Stimulated activated CD8-positive, alpha-beta memory T cell treated with anti-CD3 and anti-CD28 coated beads, Interleukin-7, amount 100 ng/mL, for 24 hours (primary cell): ENCODE data around the gene FALEC.

ENCODE experiments used
- DNase-seq: peaks from one replicate; pipeline ENCODE4 v3.0.0-alpha.2; 2020; ENCODE audit warnings: low read depth

The FALEC gene

GRCh38 chr1:150545486-150546032 lies 30.0 kb downstream of the FALEC start:
- DNase-seq, result no peak

GRCh38 chr1:150546294-150546937 lies 30.9 kb downstream of the FALEC start:
- DNase-seq, result no peak

- DNase-seq, result no peak
These were observed 32.7 kb downstream of the FALEC start for GRCh38 chr1:150548324-150548631.

GRCh38 chr1:150548632-150549495 lies 33.3 kb downstream of the FALEC start, which contains the start of gene ADAMTSL4:
Gene ADAMTSL4, plus strand, starts transcription at chr1:150549408. Its CDS starts 2,881 bp downstream, at chr1:150552289.
- DNase-seq, result no peak

GRCh38 chr1:150549496-150550221 lies 34.1 kb downstream of the FALEC start:
- no peak for DNase-seq

GRCh38 chr1:150550222-150551050 lies 34.9 kb downstream of the FALEC start:
- no peak for DNase-seq

- DNase-seq, result no peak
These were observed 35.7 kb downstream of the FALEC start for GRCh38 chr1:150551051-150551783.

- no peak for DNase-seq
These were observed 36.2 kb downstream of the FALEC start for GRCh38 chr1:150551784-150552127.

GRCh38 chr1:150552128-150552910 lies 36.8 kb downstream of the FALEC start:
- DNase-seq, result no peak

- DNase-seq, result no peak
These were observed 37.3 kb downstream of the FALEC start for GRCh38 chr1:150552911-150553289.

GRCh38 chr1:150553392-150554085 lies 38.0 kb downstream of the FALEC start:
- DNase-seq, result no peak

GRCh38 chr1:150554086-150554452 lies 38.5 kb downstream of the FALEC start:
- DNase-seq, result no peak

- DNase-seq, result no peak
These were observed 39.8 kb downstream of the FALEC start for GRCh38 chr1:150555198-150555970.

GRCh38 chr1:150555971-150556865 lies 40.7 kb downstream of the FALEC start:
- DNase-seq, result no peak

- no peak for DNase-seq
These were observed 41.6 kb downstream of the FALEC start for GRCh38 chr1:150557065-150557600.

- no peak for DNase-seq
These were observed 42.3 kb downstream of the FALEC start for GRCh38 chr1:150557813-150558212.

- no peak for DNase-seq
These were observed 42.8 kb downstream of the FALEC start for GRCh38 chr1:150558303-150558704.
